Measurements from ENCODE around the gene CAPN11. TPM values are rescaled to one million over a fixed set of nuclear protein-coding genes. Genes with fewer than 3 reads are reported as not detected.
A peak's percentile ranks its signal among the peaks of the same experiment; 100 is the strongest.

Gene CAPN11
- total RNA-seq, 1 donor from 2014 or later = 0.27 TPM

GRCh38 chr6:44185953-44186634, 27.5 kb downstream of the CAPN11 start:
- no peaks in the 10 kb centered on the region for H3K4me1 ChIP-seq
- no peak for TF ChIP-seq CTCF (IDR thresholded peaks at IDR 0.05)
- H3K27ac ChIP-seq = peak overlapping the region; percentile 11
- no peaks in the 10 kb centered on the region for H3K9me3 ChIP-seq
- H3K36me3 ChIP-seq = no peaks in the 10 kb centered on the region
- intact Hi-C loops (cut with DNase I) = no loop called here
- no peak overlapping the region for H3K4me3 ChIP-seq
- no peak for DNase-seq
- no peaks in the 10 kb centered on the region for H3K27me3 ChIP-seq (ENCODE audit: low read depth)
- no peak for ATAC-seq

DNA sequence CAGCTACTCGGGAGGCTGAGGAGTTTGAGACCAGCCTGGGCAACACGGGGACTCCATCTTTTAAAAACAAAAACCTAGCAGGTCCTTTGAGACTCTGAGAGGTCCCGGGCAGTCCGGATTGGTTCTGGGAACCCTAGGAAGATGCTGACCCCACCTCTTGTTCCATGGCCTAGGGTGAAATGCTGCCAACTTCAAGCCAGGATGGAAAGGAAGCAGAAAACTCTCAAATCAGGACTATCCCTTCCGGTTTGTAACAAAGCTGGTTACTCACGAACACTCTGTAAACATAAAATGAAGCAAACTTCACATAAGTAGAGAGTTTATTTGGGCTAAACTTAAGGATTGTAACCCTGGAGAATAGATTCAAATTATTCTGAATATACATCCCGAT, 28.0 kb downstream of the CAPN11 start:
- no peaks in the 10 kb centered on the region for H3K9me3 ChIP-seq
- no peak for TF ChIP-seq CTCF (IDR thresholded peaks at IDR 0.05)
- no peaks in the 10 kb centered on the region for H3K4me1 ChIP-seq
- DNase-seq = no peak
- H3K27ac ChIP-seq = no peak overlapping the region
- no peak for ATAC-seq
- no peaks in the 10 kb centered on the region for H3K27me3 ChIP-seq (ENCODE audit: low read depth)
- H3K36me3 ChIP-seq = no peaks in the 10 kb centered on the region
- H3K4me3 ChIP-seq = no peak overlapping the region
- intact Hi-C loops (cut with DNase I) = no loop called here

- Histone ChIP-seq H3K27me3 (ENCODE audit: low read depth) (no peaks in the 10 kb centered on the region), H3K36me3 (no peaks in the 10 kb centered on the region), H3K4me3 (no peak overlapping the region), H3K4me1 (no peaks in the 10 kb centered on the region), H3K27ac (no peak overlapping the region), H3K9me3 (no peaks in the 10 kb centered on the region)
- no peak for TF ChIP-seq CTCF (IDR thresholded peaks at IDR 0.05)
- DNase-seq (no peak), ATAC-seq (no peak)
- intact Hi-C loops (cut with DNase I) = no loop called here
Measured at GRCh38 chr6:44188819-44189218, 30.2 kb downstream of the CAPN11 start.

DNA sequence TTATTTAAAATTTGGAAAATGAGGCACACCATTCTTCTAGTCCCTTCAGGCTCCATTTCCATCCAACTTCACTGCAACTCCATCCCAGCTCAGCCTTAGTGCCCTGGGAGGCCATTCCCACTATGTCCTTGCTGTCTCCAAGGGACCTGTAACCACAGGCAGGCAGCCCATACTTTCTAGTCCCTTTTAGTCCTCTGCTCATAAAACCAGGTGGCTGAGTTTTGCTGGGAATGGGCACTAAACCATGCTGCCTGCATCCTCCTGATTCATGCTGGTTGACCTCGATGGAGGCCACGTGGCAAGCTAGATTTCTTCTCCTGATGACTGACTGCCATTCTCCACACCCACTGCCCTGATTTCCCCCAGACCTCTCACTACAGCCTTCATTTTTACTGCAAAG, 30.6 kb downstream of the CAPN11 start:
- Histone ChIP-seq H3K9me3 (no peaks in the 10 kb centered on the region), H3K4me1 (no peaks in the 10 kb centered on the region), H3K4me3 (no peak overlapping the region), H3K36me3 (no peaks in the 10 kb centered on the region), H3K27ac (no peak overlapping the region), H3K27me3 (ENCODE audit: low read depth) (no peaks in the 10 kb centered on the region)
- intact Hi-C loops (cut with DNase I) = no loop called here
- DNase-seq = no peak
- ATAC-seq = no peak
- TF ChIP-seq CTCF (IDR thresholded peaks at IDR 0.05) = no peak

DNA sequence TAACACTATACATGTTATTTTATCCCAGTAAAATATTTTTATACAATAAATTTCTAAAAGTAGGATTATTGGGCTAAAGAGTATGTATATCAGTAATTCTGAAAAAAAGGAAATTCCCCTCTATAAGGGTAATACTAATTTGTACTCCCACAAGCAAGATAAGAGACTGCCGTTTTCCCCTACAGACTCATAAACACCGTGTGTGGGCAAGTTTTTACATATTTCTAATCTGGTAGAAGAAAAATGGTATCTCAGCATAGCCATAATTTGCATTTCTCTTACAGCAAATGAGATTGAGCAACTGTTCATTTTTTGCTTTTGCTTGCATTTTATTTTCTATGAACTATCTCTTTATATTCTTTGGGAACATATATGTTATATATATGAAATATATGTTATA, 32.1 kb downstream of the CAPN11 start:
- no peak overlapping the region for H3K27ac ChIP-seq
- intact Hi-C loops (cut with DNase I) = no loop called here
- H3K27me3 ChIP-seq (ENCODE audit: low read depth) = no peaks in the 10 kb centered on the region
- H3K36me3 ChIP-seq = no peaks in the 10 kb centered on the region
- no peak for DNase-seq
- H3K9me3 ChIP-seq = no peaks in the 10 kb centered on the region
- no peak overlapping the region for H3K4me3 ChIP-seq
- no peaks in the 10 kb centered on the region for H3K4me1 ChIP-seq
- no peak for TF ChIP-seq CTCF (IDR thresholded peaks at IDR 0.05)
- no peak for ATAC-seq

Measured in lower lobe of right lung (tissue), 2 donors.